Gastrocnemius medialis (tissue), 4 donors: ENCODE measurements around the gene LEAP2.

Experiments
- POLR2A ChIP-seq, 2 donors: fragments of 450-650 bp; IDR thresholded peaks; one replicate each; pipeline ENCODE4 v1.6.1; 2017; ENCODE audit warnings: antibody characterized with exemption in 2 of 2, mild to moderate bottlenecking in 2 of 2, moderate library complexity in 2 of 2
- TF ChIP-seq, protein P1 (sequence below), 5 experiments: fragments of 450-650 bp in 3 of 5; fragments of 200-600 bp in 2 of 5; sonication (generic) in 2 of 5; IDR thresholded peaks in 4 of 5; conservative IDR thresholded peaks in 1 of 5; 1 replicate in 4 of 5; 2 replicates in 1 of 5; pipeline ENCODE4 v1.5.1; 2016 to 2019; ENCODE audit warnings: antibody characterized with exemption in 5 of 5, mild to moderate bottlenecking in 3 of 5, moderate library complexity in 3 of 5

DNA sequence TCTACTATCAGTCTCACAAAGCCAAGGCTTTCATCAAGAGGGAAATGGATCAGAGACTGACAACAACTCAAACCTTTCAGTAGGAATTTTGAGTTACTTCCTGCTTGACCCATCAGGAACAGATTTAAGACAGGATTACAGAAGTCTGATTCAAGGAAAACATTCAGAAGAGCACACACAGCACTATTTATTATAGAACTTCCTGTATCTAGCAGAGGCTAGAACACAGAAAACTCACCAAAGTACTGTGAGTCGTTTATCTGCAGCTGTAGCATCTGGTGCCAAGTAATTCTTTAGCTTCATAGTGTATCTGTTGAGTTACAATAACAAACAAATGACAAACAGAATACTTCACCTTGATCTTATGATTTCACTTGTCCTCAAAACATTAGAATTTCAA lies 13.8 kb downstream of the LEAP2 start:
- TF ChIP-seq, protein P1, sequence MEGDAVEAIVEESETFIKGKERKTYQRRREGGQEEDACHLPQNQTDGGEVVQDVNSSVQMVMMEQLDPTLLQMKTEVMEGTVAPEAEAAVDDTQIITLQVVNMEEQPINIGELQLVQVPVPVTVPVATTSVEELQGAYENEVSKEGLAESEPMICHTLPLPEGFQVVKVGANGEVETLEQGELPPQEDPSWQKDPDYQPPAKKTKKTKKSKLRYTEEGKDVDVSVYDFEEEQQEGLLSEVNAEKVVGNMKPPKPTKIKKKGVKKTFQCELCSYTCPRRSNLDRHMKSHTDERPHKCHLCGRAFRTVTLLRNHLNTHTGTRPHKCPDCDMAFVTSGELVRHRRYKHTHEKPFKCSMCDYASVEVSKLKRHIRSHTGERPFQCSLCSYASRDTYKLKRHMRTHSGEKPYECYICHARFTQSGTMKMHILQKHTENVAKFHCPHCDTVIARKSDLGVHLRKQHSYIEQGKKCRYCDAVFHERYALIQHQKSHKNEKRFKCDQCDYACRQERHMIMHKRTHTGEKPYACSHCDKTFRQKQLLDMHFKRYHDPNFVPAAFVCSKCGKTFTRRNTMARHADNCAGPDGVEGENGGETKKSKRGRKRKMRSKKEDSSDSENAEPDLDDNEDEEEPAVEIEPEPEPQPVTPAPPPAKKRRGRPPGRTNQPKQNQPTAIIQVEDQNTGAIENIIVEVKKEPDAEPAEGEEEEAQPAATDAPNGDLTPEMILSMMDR (IDR thresholded peaks at IDR 0.05 in 4 of 5, conservative IDR thresholded peaks at IDR 0.05 in 1 of 5), result no peak
- no peak for TF ChIP-seq POLR2A (IDR thresholded peaks at IDR 0.05)
